Calu3 (cell line): Measurements from ENCODE around the gene NMRK1. TPM values are rescaled to one million over a fixed set of nuclear protein-coding genes. Genes with fewer than 3 reads are reported as not detected.

ENCODE experiments used
- BruUV-seq: library from RNA; stranded (reverse); fragments of 400-500 nt; replicated peaks from 2 replicates; lab custom pipeline; 2021; lab: Mats Ljungman, UMichigan
- CTCF ChIA-PET: fragments of 300-600 bp; sonication (Branson Sonifier 250); formaldehyde crosslinking; loops from one replicate; lab custom pipeline; 2022; ENCODE audit warnings: antibody characterized with exemption; lab: Charles Lee
- DNase-seq: peaks from one replicate; pipeline ENCODE4 v3.0.0; 2022
- H3K27ac Mint-ChIP-seq: one replicate; pipeline ENCODE4 v1.8.0; 2022; ENCODE audit warnings: mixed read lengths; ENCODE audit not compliant: unreplicated experiment
- H3K27me3 Mint-ChIP-seq: one replicate; pipeline ENCODE4 v1.8.0; 2022; ENCODE audit warnings: mixed read lengths; ENCODE audit not compliant: unreplicated experiment
- H3K36me3 Mint-ChIP-seq: one replicate; pipeline ENCODE4 v1.8.0; 2022; ENCODE audit warnings: mild to moderate bottlenecking, moderate library complexity, mixed read lengths; ENCODE audit not compliant: insufficient read depth, unreplicated experiment
- H3K4me1 Mint-ChIP-seq: one replicate; pipeline ENCODE4 v1.8.0; 2022; ENCODE audit warnings: mild to moderate bottlenecking, low read depth, mixed read lengths; ENCODE audit not compliant: unreplicated experiment
- H3K4me3 Mint-ChIP-seq: one replicate; pipeline ENCODE4 v1.8.0; 2022; ENCODE audit warnings: mild to moderate bottlenecking, low read depth, moderate library complexity, mixed read lengths; ENCODE audit not compliant: unreplicated experiment
- H3K9me3 Mint-ChIP-seq: one replicate; pipeline ENCODE4 v1.8.0; 2022; ENCODE audit warnings: low read depth, mixed read lengths; ENCODE audit not compliant: unreplicated experiment
- CTCF ChIP-seq: fragments of 200-600 bp; IDR thresholded peaks from one replicate; pipeline ENCODE4 v1.8.0; 2022; ENCODE audit warnings: antibody characterized with exemption; ENCODE audit not compliant: unreplicated experiment
- intact Hi-C: fragments of 100-400 bp; cut with micrococcal nuclease; formaldehyde crosslinking; loops from one replicate; pipeline ENCODE4 v1.10.0; 2022; ENCODE audit not compliant: unreplicated experiment
- total RNA-seq: library from RNA; stranded (reverse); gene quantifications from 2 replicates; pipeline ENCODE4 v1.2.3, GENCODE V29; 2022

The NMRK1 gene
- total RNA-seq, 1 experiment from 2014 or later, result 12.4 TPM

GRCh38 chr9:75039801-75040200, 48.2 kb downstream of the NMRK1 start:
- intact Hi-C loops, result no loop called here
- Mint-ChIP-seq H3K36me3 (no peaks in the 10 kb centered on the region), H3K4me1 (no peaks in the 10 kb centered on the region), H3K9me3 (no peaks in the 10 kb centered on the region), H3K27me3 (peaks cover 23% of the 10 kb centered on the region), H3K4me3 (no peak overlapping the region), H3K27ac (no peak overlapping the region)
- DNase-seq, result no peak
- no peak for TF ChIP-seq CTCF
- CTCF ChIA-PET, result interaction anchor here (0.5 kb wide), 1 partner anchor 1084 kb away, joined by 6 read pairs; no protein-coding TSS in a partner anchor
- BruUV-seq, result no TSS peak

GRCh38 chr9:75039009-75039408, 48.9 kb downstream of the NMRK1 start:
- intact Hi-C loops, result no loop called here

GRCh38 chr9:75036793-75037192, 51.2 kb downstream of the NMRK1 start:
- intact Hi-C loops, result no loop called here
- Mint-ChIP-seq H3K36me3 (no peaks in the 10 kb centered on the region), H3K9me3 (no peaks in the 10 kb centered on the region), H3K4me3 (no peak overlapping the region), H3K4me1 (no peaks in the 10 kb centered on the region), H3K27ac (no peak overlapping the region), H3K27me3 (peaks cover 16% of the 10 kb centered on the region)
- CTCF ChIA-PET, result no interaction called here
- no TSS peak for BruUV-seq
- TF ChIP-seq CTCF, result no peak
- DNase-seq, result no peak

More at GRCh38 chr9:75039009-75039408, 48.9 kb downstream of the NMRK1 start:
- no peaks in the 10 kb centered on the region for H3K36me3 Mint-ChIP-seq
- no peak overlapping the region for H3K4me3 Mint-ChIP-seq
- CTCF ChIA-PET, result no interaction called here
- no peak overlapping the region for H3K27ac Mint-ChIP-seq
- H3K4me1 Mint-ChIP-seq, result no peaks in the 10 kb centered on the region
- H3K9me3 Mint-ChIP-seq, result no peaks in the 10 kb centered on the region
- DNase-seq, result no peak
- peaks cover 16% of the 10 kb centered on the region for H3K27me3 Mint-ChIP-seq
- TF ChIP-seq CTCF, result no peak
- no TSS peak for BruUV-seq

GRCh38 chr9:75033791-75034473, 54.0 kb downstream of the NMRK1 start:
- Mint-ChIP-seq H3K27ac (no peak overlapping the region), H3K4me1 (no peaks in the 10 kb centered on the region), H3K27me3 (peaks cover 2% of the 10 kb centered on the region), H3K36me3 (no peaks in the 10 kb centered on the region), H3K9me3 (no peaks in the 10 kb centered on the region), H3K4me3 (no peak overlapping the region)
- BruUV-seq, result no TSS peak
- CTCF ChIA-PET, result no interaction called here
- DNase-seq, result no peak
- intact Hi-C loops, result no loop called here
- no peak for TF ChIP-seq CTCF
